ENCODE data around the gene FBXW12.

The FBXW12 gene

DNA sequence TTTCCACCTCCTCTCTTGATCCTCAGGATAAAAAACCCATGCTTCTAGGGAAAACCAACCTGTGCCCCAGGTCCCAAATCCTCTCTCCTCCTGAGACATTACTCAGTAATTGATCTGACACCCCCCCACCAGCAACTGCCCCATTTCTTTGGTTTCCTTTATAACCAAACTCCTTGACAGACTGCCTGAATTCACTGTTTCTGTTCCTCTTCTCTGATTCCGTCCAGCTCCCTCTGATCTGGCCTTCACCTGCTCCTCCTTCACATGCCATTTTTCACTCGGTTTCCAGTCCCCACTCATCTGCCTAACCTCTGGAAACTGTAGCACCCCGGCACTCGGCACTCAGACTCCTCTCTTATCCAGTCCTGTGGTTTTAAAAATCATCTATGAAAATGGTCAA is 65.8 kb downstream of the FBXW12 start:
- Histone ChIP-seq H4K20me1 (ENCODE audit: low read depth, low read length) (no peaks in the 10 kb centered on the region), H3K9me2 (replicated peaks; ENCODE audit: insufficient read depth, low read length) (no peaks in the 10 kb centered on the region), H3K9me3 (ENCODE audit: insufficient read depth, low read length) (no peaks in the 10 kb centered on the region), H3K27me3 (ENCODE audit: low read length) (no peaks in the 10 kb centered on the region), H3K9ac (ENCODE audit: low read length) (no peak overlapping the region), H3K79me2 (ENCODE audit: insufficient read depth, low read length) (peaks cover 29% of the 10 kb centered on the region), H3K4me3 (ENCODE audit: insufficient read depth, low read length, poor library complexity, severe bottlenecking) (no peak overlapping the region), H3K27ac (ENCODE audit: low read depth, low read length) (no peak overlapping the region), H2AFZ (ENCODE audit: low read depth, low read length, severe bottlenecking) (no peak overlapping the region), H3F3A (ENCODE audit: insufficient read depth) (peaks cover 25% of the 10 kb centered on the region), H3K4me2 (ENCODE audit: low read depth, low read length, poor library complexity, severe bottlenecking) (no peak overlapping the region), H3K36me3 (ENCODE audit: low read length) (0 out of 2 replicates have a peak, but pooled peaks cover 5% of the 10 kb centered on the region)
- TF ChIP-seq, protein P1, sequence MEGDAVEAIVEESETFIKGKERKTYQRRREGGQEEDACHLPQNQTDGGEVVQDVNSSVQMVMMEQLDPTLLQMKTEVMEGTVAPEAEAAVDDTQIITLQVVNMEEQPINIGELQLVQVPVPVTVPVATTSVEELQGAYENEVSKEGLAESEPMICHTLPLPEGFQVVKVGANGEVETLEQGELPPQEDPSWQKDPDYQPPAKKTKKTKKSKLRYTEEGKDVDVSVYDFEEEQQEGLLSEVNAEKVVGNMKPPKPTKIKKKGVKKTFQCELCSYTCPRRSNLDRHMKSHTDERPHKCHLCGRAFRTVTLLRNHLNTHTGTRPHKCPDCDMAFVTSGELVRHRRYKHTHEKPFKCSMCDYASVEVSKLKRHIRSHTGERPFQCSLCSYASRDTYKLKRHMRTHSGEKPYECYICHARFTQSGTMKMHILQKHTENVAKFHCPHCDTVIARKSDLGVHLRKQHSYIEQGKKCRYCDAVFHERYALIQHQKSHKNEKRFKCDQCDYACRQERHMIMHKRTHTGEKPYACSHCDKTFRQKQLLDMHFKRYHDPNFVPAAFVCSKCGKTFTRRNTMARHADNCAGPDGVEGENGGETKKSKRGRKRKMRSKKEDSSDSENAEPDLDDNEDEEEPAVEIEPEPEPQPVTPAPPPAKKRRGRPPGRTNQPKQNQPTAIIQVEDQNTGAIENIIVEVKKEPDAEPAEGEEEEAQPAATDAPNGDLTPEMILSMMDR (IDR thresholded peaks at IDR 0.05; ENCODE audit: insufficient read depth, low read length, poor library complexity, severe bottlenecking) = no peak
- no peak for TF ChIP-seq EZH2phosphoT487 (conservative IDR thresholded peaks at IDR 0.05; ENCODE audit: low read length)

- peak within 1 kb of the TSS; percentile 100 for H3K4me3 ChIP-seq (ENCODE audit: insufficient read depth, low read length, poor library complexity, severe bottlenecking)
- no peak for TF ChIP-seq EZH2phosphoT487 (conservative IDR thresholded peaks at IDR 0.05; ENCODE audit: low read length)
- TF ChIP-seq, protein P1 (IDR thresholded peaks at IDR 0.05; ENCODE audit: insufficient read depth, low read length, poor library complexity, severe bottlenecking) = no peak
- no peaks in the 10 kb centered on the region for H3K9me3 ChIP-seq (ENCODE audit: insufficient read depth, low read length)
- H3K27ac ChIP-seq (ENCODE audit: low read depth, low read length) = peak within 1 kb of the TSS; percentile 71
- no peaks in the 10 kb centered on the region for H3K9me2 ChIP-seq (replicated peaks; ENCODE audit: insufficient read depth, low read length)
- peak within 1 kb of the TSS; percentile 60 for H2AFZ ChIP-seq (ENCODE audit: low read depth, low read length, severe bottlenecking)
- no peaks in the 10 kb centered on the region for H3K27me3 ChIP-seq (ENCODE audit: low read length)
- H3K4me2 ChIP-seq (ENCODE audit: low read depth, low read length, poor library complexity, severe bottlenecking) = peak within 1 kb of the TSS; percentile 79
- H3K36me3 ChIP-seq (ENCODE audit: low read length) = 0 out of 2 replicates have a peak, but pooled peaks cover 5% of the 10 kb centered on the region
- peak within 1 kb of the TSS; percentile 91 for H3K9ac ChIP-seq (ENCODE audit: low read length)
- peaks cover 40% of the 10 kb centered on the region for H3F3A ChIP-seq (ENCODE audit: insufficient read depth)
- H4K20me1 ChIP-seq (ENCODE audit: low read depth, low read length) = no peaks in the 10 kb centered on the region
- H3K79me2 ChIP-seq (ENCODE audit: insufficient read depth, low read length) = peaks cover 31% of the 10 kb centered on the region
Measured at GRCh38 chr3:48439820-48440589, 68.0 kb downstream of the FBXW12 start, which contains the start of the genes CCDC51 and TMA7. Gene CCDC51, minus strand, starts transcription at chr3:48440119. Its CDS starts 4,991 bp downstream, at chr3:48435128. Gene TMA7, plus strand, starts transcription at chr3:48440257. Its CDS starts 40 bp downstream, at chr3:48440297.

GRCh38 chr3:48440590-48440958 is 68.6 kb downstream of the FBXW12 start:
- H4K20me1 ChIP-seq (ENCODE audit: low read depth, low read length) = no peaks in the 10 kb centered on the region
- no peak overlapping the region for H2AFZ ChIP-seq (ENCODE audit: low read depth, low read length, severe bottlenecking)
- H3K9me2 ChIP-seq (replicated peaks; ENCODE audit: insufficient read depth, low read length) = no peaks in the 10 kb centered on the region
- H3K4me2 ChIP-seq (ENCODE audit: low read depth, low read length, poor library complexity, severe bottlenecking) = peak overlapping the region; percentile 70
- H3K36me3 ChIP-seq (ENCODE audit: low read length) = 0 out of 2 replicates have a peak, but pooled peaks cover 5% of the 10 kb centered on the region
- peaks cover 31% of the 10 kb centered on the region for H3K79me2 ChIP-seq (ENCODE audit: insufficient read depth, low read length)
- peak overlapping the region; percentile 91 for H3K9ac ChIP-seq (ENCODE audit: low read length)
- no peaks in the 10 kb centered on the region for H3K27me3 ChIP-seq (ENCODE audit: low read length)
- no peaks in the 10 kb centered on the region for H3K9me3 ChIP-seq (ENCODE audit: insufficient read depth, low read length)
- peak overlapping the region; percentile 100 for H3K4me3 ChIP-seq (ENCODE audit: insufficient read depth, low read length, poor library complexity, severe bottlenecking)
- TF ChIP-seq, protein P1 (IDR thresholded peaks at IDR 0.05; ENCODE audit: insufficient read depth, low read length, poor library complexity, severe bottlenecking) = no peak
- no peak for TF ChIP-seq EZH2phosphoT487 (conservative IDR thresholded peaks at IDR 0.05; ENCODE audit: low read length)
- H3K27ac ChIP-seq (ENCODE audit: low read depth, low read length) = peak overlapping the region; percentile 71
- peaks cover 46% of the 10 kb centered on the region for H3F3A ChIP-seq (ENCODE audit: insufficient read depth)

Data from SU-DHL-6 (cell line).